ENCODE measurements around the gene FARP1. TPM values are rescaled to one million over a fixed set of nuclear protein-coding genes. Genes with fewer than 3 reads are reported as not detected.

FARP1 gene
- total RNA-seq, 4 donors from 2014 or later, result 13.1 to 71.2 (median 46.6) TPM

DNA sequence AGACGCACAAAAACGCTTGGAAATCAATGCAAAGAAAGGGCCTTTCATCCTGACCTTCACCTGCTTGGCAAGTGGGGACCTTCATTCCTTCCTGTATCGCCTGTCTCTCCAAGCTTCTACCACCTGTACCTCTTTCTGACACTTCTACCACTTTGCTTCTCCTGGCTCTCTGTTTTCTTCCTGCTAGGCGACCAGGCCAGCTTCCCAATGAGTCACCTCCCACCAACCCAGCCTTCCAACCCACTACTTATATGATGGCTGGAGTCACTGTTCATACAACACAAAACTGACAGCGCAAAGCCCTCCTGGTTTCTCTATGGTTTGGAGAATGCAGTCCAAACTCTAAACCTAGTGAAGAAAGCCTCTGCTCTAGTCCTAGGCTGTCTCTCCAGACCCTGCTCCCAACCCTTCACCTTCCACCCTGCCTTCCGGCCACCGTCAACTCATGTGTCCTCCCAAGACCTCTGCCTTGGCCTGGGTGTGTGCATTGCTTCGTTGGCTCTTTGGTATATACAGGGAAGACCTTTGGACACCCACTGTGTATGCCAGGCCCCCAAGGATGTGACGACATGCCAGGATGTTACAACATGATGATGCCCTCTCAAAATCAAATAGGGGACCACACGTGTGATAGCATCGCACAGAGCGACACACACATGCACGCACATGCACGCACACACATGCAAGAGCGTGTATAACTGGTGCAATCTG is 285.5 kb downstream of the FARP1 start:
- no peaks in the 10 kb centered on the region for H3K9me3 ChIP-seq
- intact Hi-C loops (cut with DNase I; ENCODE audit: low total_unique reads), result no loop called here
- no peak for TF ChIP-seq POLR2A (IDR thresholded peaks at IDR 0.05)
- TF ChIP-seq, protein P1, sequence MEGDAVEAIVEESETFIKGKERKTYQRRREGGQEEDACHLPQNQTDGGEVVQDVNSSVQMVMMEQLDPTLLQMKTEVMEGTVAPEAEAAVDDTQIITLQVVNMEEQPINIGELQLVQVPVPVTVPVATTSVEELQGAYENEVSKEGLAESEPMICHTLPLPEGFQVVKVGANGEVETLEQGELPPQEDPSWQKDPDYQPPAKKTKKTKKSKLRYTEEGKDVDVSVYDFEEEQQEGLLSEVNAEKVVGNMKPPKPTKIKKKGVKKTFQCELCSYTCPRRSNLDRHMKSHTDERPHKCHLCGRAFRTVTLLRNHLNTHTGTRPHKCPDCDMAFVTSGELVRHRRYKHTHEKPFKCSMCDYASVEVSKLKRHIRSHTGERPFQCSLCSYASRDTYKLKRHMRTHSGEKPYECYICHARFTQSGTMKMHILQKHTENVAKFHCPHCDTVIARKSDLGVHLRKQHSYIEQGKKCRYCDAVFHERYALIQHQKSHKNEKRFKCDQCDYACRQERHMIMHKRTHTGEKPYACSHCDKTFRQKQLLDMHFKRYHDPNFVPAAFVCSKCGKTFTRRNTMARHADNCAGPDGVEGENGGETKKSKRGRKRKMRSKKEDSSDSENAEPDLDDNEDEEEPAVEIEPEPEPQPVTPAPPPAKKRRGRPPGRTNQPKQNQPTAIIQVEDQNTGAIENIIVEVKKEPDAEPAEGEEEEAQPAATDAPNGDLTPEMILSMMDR (IDR thresholded peaks at IDR 0.05), result no peak
- no peaks in the 10 kb centered on the region for H3K4me1 ChIP-seq
- H3K27ac ChIP-seq, result no peak overlapping the region
- H3K27me3 ChIP-seq, result no peaks in the 10 kb centered on the region
- H3K36me3 ChIP-seq, result no peaks in the 10 kb centered on the region
- no peak for DNase-seq
- no peak overlapping the region for H3K4me3 ChIP-seq

DNA sequence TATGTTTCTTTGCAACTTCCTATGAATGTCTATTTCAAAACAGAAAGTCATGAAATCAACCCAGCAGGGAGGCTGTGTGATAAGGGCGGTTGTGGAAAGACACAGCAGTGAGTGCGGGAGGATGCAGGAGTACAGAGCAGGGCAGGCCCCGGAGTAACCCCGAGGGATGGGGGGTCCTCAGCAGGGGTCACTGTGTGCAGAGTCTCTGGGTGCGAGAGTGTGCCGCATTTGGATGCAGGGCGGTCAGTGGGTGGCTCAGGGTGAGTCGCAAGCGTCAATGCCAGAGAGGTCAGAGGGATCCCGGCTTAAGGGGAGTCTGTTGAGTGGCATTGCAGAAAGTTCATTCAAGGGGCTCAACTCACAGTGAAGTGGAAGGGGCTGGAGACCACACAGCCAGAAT is 286.2 kb downstream of the FARP1 start:
- intact Hi-C loops (cut with DNase I; ENCODE audit: low total_unique reads), result no loop called here
- Histone ChIP-seq H3K27ac (no peak overlapping the region), H3K4me3 (no peak overlapping the region), H3K36me3 (no peaks in the 10 kb centered on the region), H3K27me3 (no peaks in the 10 kb centered on the region), H3K4me1 (no peaks in the 10 kb centered on the region), H3K9me3 (no peaks in the 10 kb centered on the region)
- TF ChIP-seq, protein P1 (IDR thresholded peaks at IDR 0.05), result no peak
- no peak for TF ChIP-seq POLR2A (IDR thresholded peaks at IDR 0.05)
- no peak for DNase-seq

DNA sequence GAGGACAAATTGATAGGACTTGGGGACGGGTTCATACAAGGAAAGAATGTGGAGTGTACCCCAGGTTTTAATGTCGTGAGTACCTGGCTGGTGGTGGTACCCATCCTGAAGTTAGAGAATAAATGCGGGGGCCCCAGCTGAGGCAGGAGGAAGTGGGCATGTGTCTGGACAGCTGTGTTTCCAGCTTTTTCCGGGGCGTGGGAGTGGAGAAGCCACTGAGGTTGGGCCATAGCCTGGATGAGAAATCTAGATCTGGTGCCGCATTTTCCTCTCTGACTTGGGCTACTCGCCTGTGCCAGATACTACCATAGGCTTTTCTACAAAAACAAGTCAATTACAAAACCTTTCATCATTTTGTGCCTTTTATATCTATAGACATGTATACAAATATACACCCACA is 286.6 kb downstream of the FARP1 start:
- intact Hi-C loops (cut with DNase I; ENCODE audit: low total_unique reads), result no loop called here
- no peak for DNase-seq
- no peaks in the 10 kb centered on the region for H3K36me3 ChIP-seq

DNA sequence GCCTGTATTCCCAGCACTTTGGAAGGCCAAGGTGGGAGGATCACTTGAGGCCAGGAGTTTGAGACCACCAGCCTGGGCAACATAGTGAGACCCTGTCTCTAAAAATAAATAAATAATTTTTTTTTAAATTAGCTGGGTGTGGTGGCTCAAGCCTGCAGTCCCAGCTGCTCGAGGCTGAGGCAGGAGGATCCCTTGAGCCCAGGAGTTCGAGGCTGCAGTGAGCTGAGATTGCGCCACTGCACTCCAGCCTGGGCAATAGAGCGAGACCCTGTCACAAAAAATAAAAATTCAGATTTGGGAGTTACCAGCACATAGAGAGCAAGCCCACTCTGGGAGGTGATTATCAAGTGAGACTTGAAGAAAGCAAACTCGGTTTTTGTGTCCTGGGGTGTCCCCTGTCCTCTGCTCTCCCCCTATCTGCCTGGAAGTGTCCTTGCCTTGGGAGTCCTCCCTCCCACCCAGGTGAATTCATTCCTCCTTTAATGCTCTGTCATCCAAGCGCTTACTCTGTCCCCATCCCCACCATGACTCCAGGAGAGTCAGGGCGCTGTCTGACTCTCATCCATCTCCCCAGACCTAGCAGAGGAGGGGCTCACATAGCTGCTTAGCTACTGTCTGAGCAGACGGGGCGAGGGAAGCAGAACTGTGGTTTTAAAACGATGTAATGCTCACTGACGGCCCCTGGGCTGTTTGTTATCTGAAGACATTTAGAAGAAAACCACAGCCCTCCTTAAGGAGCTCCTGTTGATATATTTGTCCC is 287.3 kb downstream of the FARP1 start:
- no peaks in the 10 kb centered on the region for H3K9me3 ChIP-seq
- DNase-seq, result no peak
- H3K27me3 ChIP-seq, result no peaks in the 10 kb centered on the region
- no peaks in the 10 kb centered on the region for H3K36me3 ChIP-seq
- no peak for TF ChIP-seq POLR2A (IDR thresholded peaks at IDR 0.05)
- TF ChIP-seq, protein P1 (IDR thresholded peaks at IDR 0.05), result no peak
- H3K4me1 ChIP-seq, result no peaks in the 10 kb centered on the region
- intact Hi-C loops (cut with DNase I; ENCODE audit: low total_unique reads), result no loop called here
- H3K27ac ChIP-seq, result no peak overlapping the region
- H3K4me3 ChIP-seq, result no peak overlapping the region

More for the DNA sequence above, 286.6 kb downstream of the FARP1 start:
- no peak for TF ChIP-seq POLR2A (IDR thresholded peaks at IDR 0.05)
- TF ChIP-seq, protein P1 (IDR thresholded peaks at IDR 0.05), result no peak
- no peaks in the 10 kb centered on the region for H3K9me3 ChIP-seq
- no peak overlapping the region for H3K27ac ChIP-seq
- no peaks in the 10 kb centered on the region for H3K27me3 ChIP-seq
- no peaks in the 10 kb centered on the region for H3K4me1 ChIP-seq
- H3K4me3 ChIP-seq, result no peak overlapping the region

DNA sequence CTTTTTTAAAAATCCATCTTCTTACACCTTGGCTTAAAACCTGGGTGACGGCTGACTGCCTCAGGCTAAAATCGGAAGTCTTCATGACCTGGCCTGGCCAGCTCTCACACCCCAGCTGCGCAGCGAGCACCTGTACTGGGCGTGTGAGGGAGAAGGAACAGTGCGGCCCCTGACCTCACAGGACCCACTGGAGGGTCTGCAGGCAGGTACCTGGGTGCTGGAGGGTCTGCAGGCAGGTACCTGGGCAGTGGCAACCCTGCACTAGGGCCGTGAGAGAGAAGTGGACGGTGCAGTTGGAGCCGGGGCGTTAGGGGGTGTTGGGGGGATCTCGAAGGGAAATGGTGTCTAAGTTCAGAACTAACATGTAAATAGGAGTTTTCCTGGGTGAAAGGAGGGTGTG is 289.7 kb downstream of the FARP1 start:
- H3K27ac ChIP-seq, result no peak overlapping the region
- no peak for TF ChIP-seq POLR2A (IDR thresholded peaks at IDR 0.05)
- TF ChIP-seq, protein P1 (IDR thresholded peaks at IDR 0.05), result no peak
- intact Hi-C loops (cut with DNase I; ENCODE audit: low total_unique reads), result no loop called here
- no peaks in the 10 kb centered on the region for H3K4me1 ChIP-seq
- H3K36me3 ChIP-seq, result no peaks in the 10 kb centered on the region
- no peak overlapping the region for H3K4me3 ChIP-seq
- DNase-seq, result no peak
- no peaks in the 10 kb centered on the region for H3K9me3 ChIP-seq
- H3K27me3 ChIP-seq, result no peaks in the 10 kb centered on the region
